ENCODE results near the gene SORBS2. TPM values are rescaled to one million over a fixed set of nuclear protein-coding genes. Genes with fewer than 3 reads are reported as not detected.

SORBS2 gene
- total RNA-seq, 4 donors from 2014 or later = 17.4 to 40.8 (median 21.9) TPM

DNA sequence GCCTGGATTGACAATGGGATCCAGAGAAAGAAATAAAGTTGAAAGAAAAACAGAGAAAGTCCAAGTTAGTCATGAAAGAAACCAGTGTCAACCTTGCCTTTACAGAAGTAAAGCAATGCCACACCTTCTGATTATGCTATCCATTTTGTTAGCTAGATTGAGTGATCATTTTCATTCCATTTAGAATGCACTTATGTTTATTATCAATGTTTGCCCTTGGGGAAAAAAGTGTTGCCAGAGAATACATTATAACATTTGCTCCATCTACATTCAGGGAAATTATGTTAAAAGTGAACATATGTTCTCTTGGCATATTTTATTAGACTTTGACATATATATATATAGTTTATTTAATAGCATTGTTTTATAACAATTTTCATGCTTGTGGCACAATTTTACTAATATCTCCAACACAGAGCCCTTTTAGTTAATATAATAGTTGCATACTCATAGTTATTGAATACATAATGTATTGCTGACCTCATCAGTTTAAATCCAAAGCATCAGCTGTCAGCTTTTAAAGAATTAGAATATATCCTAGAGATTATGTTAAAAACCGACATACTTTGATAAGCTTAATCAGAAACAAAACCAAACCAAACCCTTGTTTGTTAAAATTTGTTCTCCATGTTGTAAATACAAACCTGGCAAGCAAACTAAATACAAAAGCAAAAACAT is 134.2 kb downstream of the SORBS2 start:
- DNase-seq (ENCODE audit: low spot score in 2 of 2) = no peak
- TF ChIP-seq EP300 (IDR thresholded peaks at IDR 0.05) = no peak
- no peak for TF ChIP-seq CTCF (IDR thresholded peaks at IDR 0.05)
- TF ChIP-seq POLR2AphosphoS5 (IDR thresholded peaks at IDR 0.05) = no peak
- TF ChIP-seq POLR2A (IDR thresholded peaks at IDR 0.05) = no peak
- no peak overlapping the region for H3K27ac ChIP-seq
- no peak overlapping the region for H3K4me3 ChIP-seq
- H3K4me1 ChIP-seq = no peaks in the 10 kb centered on the region
- H3K36me3 ChIP-seq = no peaks in the 10 kb centered on the region
- H3K27me3 ChIP-seq = no peaks in the 10 kb centered on the region
- no peaks in the 10 kb centered on the region for H3K9me3 ChIP-seq
- 86% methylated on average over 1 of the region's 1 CpG for WGBS

DNA sequence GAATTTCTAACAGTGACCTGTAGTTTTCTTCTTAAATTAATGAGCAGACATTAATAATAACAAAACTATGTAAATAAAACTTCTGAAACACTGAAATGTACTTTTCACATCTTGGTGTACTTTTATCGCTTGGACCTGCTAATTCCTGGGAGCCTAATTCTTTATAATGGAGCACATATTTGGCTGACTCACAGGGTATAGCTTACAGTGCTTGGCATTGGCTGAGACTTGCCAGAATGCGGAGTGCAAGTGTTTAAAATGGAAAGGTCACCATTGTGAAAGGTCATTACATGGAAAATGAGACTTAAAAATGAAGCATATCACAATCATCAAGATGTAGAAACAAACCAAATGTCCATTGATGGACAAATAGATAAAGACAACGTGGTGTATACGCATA is 139.4 kb downstream of the SORBS2 start:
- 66% methylated on average over 4 of the region's 4 CpGs for WGBS
- Histone ChIP-seq H3K4me3 (no peak overlapping the region), H3K27ac (no peak overlapping the region), H3K36me3 (no peaks in the 10 kb centered on the region), H3K4me1 (no peaks in the 10 kb centered on the region), H3K27me3 (no peaks in the 10 kb centered on the region), H3K9me3 (no peaks in the 10 kb centered on the region)
- TF ChIP-seq POLR2AphosphoS5 (IDR thresholded peaks at IDR 0.05) (no peak), POLR2A (IDR thresholded peaks at IDR 0.05) (no peak), EP300 (IDR thresholded peaks at IDR 0.05) (no peak), CTCF (IDR thresholded peaks at IDR 0.05) (no peak)
- no peak for DNase-seq (ENCODE audit: low spot score in 2 of 2)

- no peak overlapping the region for H3K4me3 ChIP-seq
- no peak overlapping the region for H3K27ac ChIP-seq
- no peaks in the 10 kb centered on the region for H3K4me1 ChIP-seq
- H3K36me3 ChIP-seq = no peaks in the 10 kb centered on the region
- WGBS = 17% methylated on average over 2 of the region's 2 CpGs
- no peaks in the 10 kb centered on the region for H3K27me3 ChIP-seq
- DNase-seq (ENCODE audit: low spot score in 2 of 2) = no peak
- TF ChIP-seq POLR2AphosphoS5 (IDR thresholded peaks at IDR 0.05) = no peak
- no peak for TF ChIP-seq EP300 (IDR thresholded peaks at IDR 0.05)
- no peak for TF ChIP-seq CTCF (IDR thresholded peaks at IDR 0.05)
- TF ChIP-seq POLR2A (IDR thresholded peaks at IDR 0.05) = no peak
- no peaks in the 10 kb centered on the region for H3K9me3 ChIP-seq
Observed at GRCh38 chr4:185672151-185672550, 139.8 kb downstream of the SORBS2 start.

GRCh38 chr4:185671496-185671895 is 140.5 kb downstream of the SORBS2 start:
- no peaks in the 10 kb centered on the region for H3K9me3 ChIP-seq
- 75% methylated on average over 4 of the region's 4 CpGs for WGBS
- no peaks in the 10 kb centered on the region for H3K36me3 ChIP-seq

DNA sequence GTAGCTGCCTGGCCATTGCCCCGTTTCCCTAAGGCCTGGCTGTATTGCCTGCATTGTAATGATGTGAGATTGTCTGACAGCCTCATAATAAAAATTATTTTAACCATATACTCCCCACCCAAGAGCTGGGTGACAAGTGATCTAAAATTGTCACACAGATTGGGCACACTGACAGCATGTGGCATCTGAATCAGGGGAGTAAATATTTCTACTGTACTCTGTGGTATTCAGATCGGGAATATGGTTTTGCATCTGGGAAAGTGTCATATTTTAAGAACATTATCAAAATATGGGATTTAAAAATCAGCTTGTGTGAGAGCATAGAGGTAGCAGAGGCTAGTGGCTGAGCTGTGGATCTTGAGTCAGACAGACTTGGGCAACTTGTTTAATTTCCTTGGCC is 140.9 kb downstream of the SORBS2 start:
- DNase-seq (ENCODE audit: low spot score in 2 of 2) = no peak
- Histone ChIP-seq H3K27me3 (no peaks in the 10 kb centered on the region), H3K27ac (no peak overlapping the region), H3K9me3 (no peaks in the 10 kb centered on the region), H3K4me1 (no peaks in the 10 kb centered on the region), H3K36me3 (no peaks in the 10 kb centered on the region), H3K4me3 (no peak overlapping the region)
- TF ChIP-seq POLR2A (IDR thresholded peaks at IDR 0.05) (no peak), EP300 (IDR thresholded peaks at IDR 0.05) (no peak), CTCF (IDR thresholded peaks at IDR 0.05) (no peak), POLR2AphosphoS5 (IDR thresholded peaks at IDR 0.05) (no peak)
- 85% methylated on average over 2 of the region's 2 CpGs for WGBS

More at GRCh38 chr4:185671496-185671895, 140.5 kb downstream of the SORBS2 start:
- TF ChIP-seq EP300 (IDR thresholded peaks at IDR 0.05) (no peak), CTCF (IDR thresholded peaks at IDR 0.05) (no peak), POLR2AphosphoS5 (IDR thresholded peaks at IDR 0.05) (no peak)
- DNase-seq (ENCODE audit: low spot score in 2 of 2) = no peak
- Histone ChIP-seq H3K4me3 (no peak overlapping the region), H3K27ac (no peak overlapping the region), H3K4me1 (no peaks in the 10 kb centered on the region), H3K27me3 (no peaks in the 10 kb centered on the region)

Measured in suprapubic skin (tissue), 4 donors.